K562 (cell line): ENCODE measurements around the gene HPSE2. TPM values are rescaled to one million over a fixed set of nuclear protein-coding genes. Genes with fewer than 3 reads are reported as not detected.

ENCODE experiments used
- ATAC-seq: fragments of 200-7000 bp; cut with Tn5 transposase; 3 replicates; pipeline ENCODE4 v1.9.1; 2020; ENCODE audit warnings: moderate library complexity
- BruUV-seq: library from RNA; stranded (reverse); fragments of 400-500 nt; replicated peaks from 2 replicates; lab custom pipeline; 2021; lab: Mats Ljungman, UMichigan
- CTCF ChIA-PET: fragments of 300-600 bp; formaldehyde crosslinking; extraction: SDS; loops from one replicate; lab custom pipeline; 2021; ENCODE audit warnings: low intra/inter-chr PET ratio; lab: Yijun Ruan, JAX
- POLR2A ChIA-PET: fragments of 300-600, 350-650 bp; sonication (Branson Sonifier 250); formaldehyde crosslinking; extraction: SDS; loops from one replicate; lab custom pipeline; 2021; ENCODE audit warnings: antibody characterized with exemption, inconsistent platforms; lab: Yijun Ruan, JAX
- DNase-seq, 4 experiments: peaks; one replicate each; pipeline versions ENCODE4 v3.0.0 to v3.0.0-alpha.2; 2011 to 2018; ENCODE audit warnings: low spot score in 3 of 4, mixed read lengths in 3 of 4; ENCODE audit errors: extremely low read depth in 1 of 4
- FAIRE-seq: peaks from 2 replicates; lab custom pipeline; 2011; peaks lifted over from hg19 to GRCh38; lab: Jason Lieb, UNC
- H2AFZ ChIP-seq: 2 replicates; pipeline ENCODE4 v1.6.0; 2011; ENCODE audit warnings: low read depth, low read length, control low read depth, inconsistent platforms
- H3K27ac ChIP-seq: fragments of 200-600 bp; 3 replicates; pipeline ENCODE4 v1.8.0; 2011; ENCODE audit warnings: low read depth, mild to moderate bottlenecking, control low read depth, inconsistent platforms, low read length, moderate library complexity, mixed read lengths; ENCODE audit errors: extremely low read depth
- H3K27me3 ChIP-seq, 2 experiments: fragments of 300-600 bp in 1 of 2; 2 replicates in 1 of 2; 3 replicates in 1 of 2; pipeline versions ENCODE4 v1.6.0 to v1.8.0; 2011; ENCODE audit warnings: inconsistent platforms in 2 of 2, low read length in 2 of 2, mild to moderate bottlenecking in 1 of 2, mixed read lengths in 1 of 2, moderate library complexity in 1 of 2; ENCODE audit not compliant: control insufficient read depth in 2 of 2, insufficient read depth in 2 of 2
- H3K36me3 ChIP-seq: fragments of 300-600 bp; 3 replicates; pipeline ENCODE4 v1.8.0; 2011; ENCODE audit warnings: mild to moderate bottlenecking, low read length, inconsistent platforms; ENCODE audit not compliant: control insufficient read depth, insufficient read depth
- H3K4me1 ChIP-seq, 2 experiments: fragments of 200-600 bp in 1 of 2; replicated peaks in 1 of 2; 2 replicates in 1 of 2; 3 replicates in 1 of 2; pipeline versions ENCODE4 v1.5.1 to v1.8.0; 2011; ENCODE audit warnings: inconsistent platforms in 2 of 2, low read length in 2 of 2, mild to moderate bottlenecking in 1 of 2, mixed read lengths in 1 of 2, moderate library complexity in 1 of 2; ENCODE audit not compliant: control insufficient read depth in 2 of 2, insufficient read depth in 2 of 2
- H3K4me2 ChIP-seq: 2 replicates; pipeline ENCODE4 v1.6.1; 2011; ENCODE audit warnings: low read length, control low read depth, inconsistent platforms, mixed read lengths; ENCODE audit not compliant: insufficient read depth
- H3K4me3 ChIP-seq: fragments of 200-600 bp; sonication (generic), shearing (Covaris generic); 2 replicates; pipeline ENCODE4 v1.5.1; 2016; ENCODE audit warnings: control low read depth, inconsistent platforms
- H3K79me2 ChIP-seq: fragments of 200-600 bp; 3 replicates; pipeline ENCODE4 v1.8.0; 2011; ENCODE audit warnings: low read length, inconsistent platforms; ENCODE audit not compliant: control insufficient read depth, insufficient read depth
- H3K9ac ChIP-seq, 2 experiments: 2 replicates each; pipeline versions ENCODE4 v1.6.0 to v1.6.1; 2011; ENCODE audit warnings: low read depth in 2 of 2, low read length in 2 of 2, control low read depth in 1 of 2, inconsistent platforms in 1 of 2, mild to moderate bottlenecking in 1 of 2, mixed read lengths in 1 of 2; ENCODE audit not compliant: insufficient read depth in 1 of 2
- H3K9me1 ChIP-seq: one replicate; pipeline ENCODE4 v1.6.0; 2011; ENCODE audit warnings: inconsistent platforms, mild to moderate bottlenecking, low read length, moderate library complexity; ENCODE audit not compliant: control insufficient read depth, insufficient read depth
- H3K9me3 ChIP-seq: replicated peaks from 2 replicates; pipeline ENCODE4 v1.5.1; 2011; ENCODE audit warnings: low read depth, low read length, inconsistent platforms; ENCODE audit not compliant: control insufficient read depth, insufficient read depth
- H4K20me1 ChIP-seq: replicated peaks from 2 replicates; pipeline ENCODE4 v1.6.1; 2011; ENCODE audit warnings: low read length, inconsistent platforms, mixed read lengths; ENCODE audit not compliant: control insufficient read depth, insufficient read depth
- ATF7 ChIP-seq: fragments of 450-650 bp; IDR thresholded peaks from 2 replicates; pipeline ENCODE4 v1.7.1; 2014; ENCODE audit warnings: mild to moderate bottlenecking, moderate library complexity
- BACH1 ChIP-seq: fragments of 200-800 bp; sonication (Bioruptor generic); IDR thresholded peaks from 2 replicates; pipeline ENCODE4 v1.6.1; 2016; ENCODE audit warnings: missing genetic modification characterization, missing compliant biosample characterization
- BCL6 ChIP-seq: fragments of 250-450 bp; sonication (Bioruptor Pico); IDR thresholded peaks from 2 replicates; pipeline ENCODE4 v1.4.0; 2020
- CHD4 ChIP-seq: fragments of 200-600 bp; sonication (generic); IDR thresholded peaks from 3 replicates; pipeline ENCODE4 v1.6.1; 2012; ENCODE audit warnings: low read depth, mild to moderate bottlenecking, mixed read lengths, low read length, inconsistent platforms; ENCODE audit not compliant: insufficient read depth, insufficient replicate concordance, poor library complexity, severe bottlenecking
- ETS2 ChIP-seq: IDR thresholded peaks from 2 replicates; pipeline ENCODE4 v1.6.1; 2016; ENCODE audit warnings: borderline replicate concordance, missing genetic modification characterization, mild to moderate bottlenecking, moderate library complexity, missing compliant biosample characterization; ENCODE audit not compliant: poor library complexity, severe bottlenecking
- GABPA ChIP-seq: fragments of 200-800 bp; sonication (Bioruptor generic); conservative IDR thresholded peaks from 2 replicates; pipeline ENCODE4 v1.6.1; 2016; ENCODE audit warnings: low read depth, missing genetic modification characterization, missing compliant biosample characterization
- NCOA6 ChIP-seq: fragments of 450-650 bp; IDR thresholded peaks from 2 replicates; pipeline ENCODE4 v1.6.1; 2017; ENCODE audit warnings: mild to moderate bottlenecking
- NFIC ChIP-seq: fragments of 450-650 bp; IDR thresholded peaks from 2 replicates; pipeline ENCODE4 v1.6.1; 2017; ENCODE audit warnings: mild to moderate bottlenecking, inconsistent platforms
- RNF2 ChIP-seq: sonication (generic); IDR thresholded peaks from 2 replicates; pipeline ENCODE4 v1.6.1; 2016
- TAL1 ChIP-seq: fragments of 450-650 bp; IDR thresholded peaks from 2 replicates; pipeline ENCODE4 v1.6.1; 2016; ENCODE audit warnings: mild to moderate bottlenecking
- TGIF2 ChIP-seq: sonication (generic); formaldehyde crosslinking; IDR thresholded peaks from 2 replicates; pipeline ENCODE4 v1.8.1; 2022; ENCODE audit warnings: mild to moderate bottlenecking, missing genetic modification reagents, moderate library complexity
- XRCC3 ChIP-seq: fragments of 450-650 bp; IDR thresholded peaks from 2 replicates; pipeline ENCODE4 v1.6.1; 2017; ENCODE audit warnings: mild to moderate bottlenecking, moderate library complexity
- ZBTB8A ChIP-seq: fragments of 450-650 bp; IDR thresholded peaks from 2 replicates; pipeline ENCODE4 v1.6.1; 2018; ENCODE audit warnings: mild to moderate bottlenecking, moderate library complexity; ENCODE audit not compliant: partially characterized antibody
- ZNF140 ChIP-seq: fragments of 250-450 bp; sonication (Bioruptor Pico); IDR thresholded peaks from 2 replicates; pipeline ENCODE4 v1.8.0; 2021; ENCODE audit warnings: moderate library complexity, mild to moderate bottlenecking, inconsistent platforms
- ZNF668 ChIP-seq: fragments of 250-450 bp; sonication (Bioruptor Pico); IDR thresholded peaks from 2 replicates; pipeline ENCODE4 v1.8.0; 2022; ENCODE audit warnings: mild to moderate bottlenecking, inconsistent platforms
- WGBS: fragments of 100-300 bp; shearing (Covaris generic); methylation state at CpG from one replicate; pipeline ENCODE4 v1.1.6; 2016; ENCODE audit warnings: low coverage, mixed read lengths; ENCODE audit not compliant: insufficient coverage; ENCODE audit errors: missing lambda C conversion rate; 5-methylcytosine and 5-hydroxymethylcytosine counted together
- in situ Hi-C: fragments of 300-500 bp; cut with MboI; formaldehyde crosslinking; loops from 4 replicates; pipeline ENCODE4 v1.15.0; 2018; ENCODE audit warnings: inconsistent platforms, mixed read lengths
- intact Hi-C: fragments of 100-400 bp; cut with micrococcal nuclease; formaldehyde crosslinking; loops from 2 replicates; pipeline ENCODE4 v1.14.2; 2022
- polyA plus RNA-seq, 8 experiments: library from polyadenylated mRNA; depleted of rRNA in 4 of 8; stranded (reverse) in 5 of 8; unstranded in 3 of 8; fragments of >200 nt; fragmentation: Nextera tagmentation in 2 of 8; fragmentation: Illumina TruSeq in 1 of 8; extraction: Ambion mirVana in 2 of 8; extraction: Trizol in 1 of 8; gene quantifications; 2 replicates each; pipeline versions ENCODE4 v1.2.1 to v1.2.3, GENCODE V29; 2011 to 2014; ENCODE audit warnings: inconsistent platforms in 1 of 8, missing spikeins in 1 of 8
- total RNA-seq, 7 experiments: library from RNA; depleted of rRNA in 6 of 7; stranded (reverse); fragments of >200 nt in 6 of 7; fragmentation: Illumina TruSeq in 2 of 7; extraction: Trizol in 2 of 7; gene quantifications; 2 replicates each; pipeline versions ENCODE4 v1.2.1 to v1.2.3, GENCODE V29; 2011 to 2021; ENCODE audit warnings: low replicate concordance in 1 of 7
- TF ChIP-seq, protein P1 (sequence below), 2 experiments: fragments of 200-800 bp in 1 of 2; sonication (Bioruptor generic) in 1 of 2; sonication (generic) in 1 of 2; formaldehyde crosslinking in 1 of 2; IDR thresholded peaks in 1 of 2; conservative IDR thresholded peaks in 1 of 2; 2 replicates each; pipeline versions ENCODE4 v1.5.0 to v1.6.1; 2016 to 2020; ENCODE audit warnings: missing compliant biosample characterization in 1 of 2, missing genetic modification characterization in 1 of 2, missing genetic modification reagents in 1 of 2
- TF ChIP-seq, protein P2 (sequence below): sonication (generic); formaldehyde crosslinking; IDR thresholded peaks from 2 replicates; pipeline ENCODE4 v1.9.0; 2022; ENCODE audit warnings: mild to moderate bottlenecking, missing genetic modification reagents

Gene HPSE2
- total and polyA plus RNA-seq, 9 of the 15 experiments (the other 6 are each of a cell fraction or from before 2014, with no cell fraction given), result 0.03 to 0.10 (median 0.04) TPM; not detected in 2

DNA sequence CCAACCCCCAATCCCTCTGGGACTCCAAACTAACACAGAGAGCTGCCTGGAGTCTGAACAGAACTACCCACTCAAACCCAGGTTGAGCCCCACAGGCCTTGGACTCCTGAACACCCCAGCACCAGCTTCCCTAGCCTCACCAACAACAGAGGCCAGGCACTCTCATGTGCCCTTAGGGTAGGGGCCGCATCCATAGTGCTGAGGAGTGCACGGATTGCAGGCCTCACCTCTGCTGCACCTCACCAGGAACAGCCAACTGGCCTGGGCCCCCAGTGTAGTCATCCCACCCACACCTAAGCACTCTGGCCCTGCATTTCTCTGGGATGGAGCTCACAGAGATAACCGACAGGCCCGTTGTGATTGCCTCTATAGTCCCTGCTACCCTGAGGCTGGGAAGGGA lies 194.2 kb downstream of the HPSE2 start:
- in situ Hi-C loops (loop anchor here (10.0 kb wide), 2 partner anchors 287 to 577 kb away; no protein-coding TSS in a partner anchor), intact Hi-C loops (loop anchor here (5.0 kb wide), 1 partner anchor 249 kb away; no protein-coding TSS in a partner anchor)
- Histone ChIP-seq H3K4me2 (no peak overlapping the region), H3K4me1 (peaks cover 0 to 5% of the 10 kb centered on the region in 2 experiments; a peak in 1 of 5 replicates), H3K36me3 (no peaks in the 10 kb centered on the region), H3K9me3 (no peaks in the 10 kb centered on the region), H3K4me3 (no peak overlapping the region), H3K9me1 (no peaks in the 10 kb centered on the region), H3K79me2 (no peaks in the 10 kb centered on the region), H3K9ac (no peak overlapping the region), H3K27ac (no peak overlapping the region), H2AFZ (no peak overlapping the region), H4K20me1 (no peaks in the 10 kb centered on the region), H3K27me3 (no peaks in the 10 kb centered on the region)
- TF ChIP-seq ETS2, result no peak
- no peak for TF ChIP-seq XRCC3
- no peak for TF ChIP-seq TAL1
- no peak for TF ChIP-seq BACH1 (tag)
- TF ChIP-seq BCL6, result no peak
- TF ChIP-seq ZBTB8A, result no peak
- no peak for TF ChIP-seq NCOA6
- TF ChIP-seq, protein P1, sequence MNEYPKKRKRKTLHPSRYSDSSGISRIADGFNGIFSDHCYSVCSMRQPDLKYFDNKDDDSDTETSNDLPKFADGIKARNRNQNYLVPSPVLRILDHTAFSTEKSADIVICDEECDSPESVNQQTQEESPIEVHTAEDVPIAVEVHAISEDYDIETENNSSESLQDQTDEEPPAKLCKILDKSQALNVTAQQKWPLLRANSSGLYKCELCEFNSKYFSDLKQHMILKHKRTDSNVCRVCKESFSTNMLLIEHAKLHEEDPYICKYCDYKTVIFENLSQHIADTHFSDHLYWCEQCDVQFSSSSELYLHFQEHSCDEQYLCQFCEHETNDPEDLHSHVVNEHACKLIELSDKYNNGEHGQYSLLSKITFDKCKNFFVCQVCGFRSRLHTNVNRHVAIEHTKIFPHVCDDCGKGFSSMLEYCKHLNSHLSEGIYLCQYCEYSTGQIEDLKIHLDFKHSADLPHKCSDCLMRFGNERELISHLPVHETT (CRISPR knock-in tag; conservative IDR thresholded peaks at IDR 0.05 in 1 of 2, IDR thresholded peaks at IDR 0.05 in 1 of 2), result no peak
- TF ChIP-seq, protein P2, sequence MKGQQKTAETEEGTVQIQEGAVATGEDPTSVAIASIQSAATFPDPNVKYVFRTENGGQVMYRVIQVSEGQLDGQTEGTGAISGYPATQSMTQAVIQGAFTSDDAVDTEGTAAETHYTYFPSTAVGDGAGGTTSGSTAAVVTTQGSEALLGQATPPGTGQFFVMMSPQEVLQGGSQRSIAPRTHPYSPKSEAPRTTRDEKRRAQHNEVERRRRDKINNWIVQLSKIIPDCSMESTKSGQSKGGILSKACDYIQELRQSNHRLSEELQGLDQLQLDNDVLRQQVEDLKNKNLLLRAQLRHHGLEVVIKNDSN (CRISPR knock-in tag), result no peak
- TF ChIP-seq RNF2, result no peak
- TF ChIP-seq NFIC, result no peak
- TF ChIP-seq ZNF140 (CRISPR knock-in tag), result no peak
- no peak for TF ChIP-seq CHD4
- no peak for TF ChIP-seq TGIF2
- TF ChIP-seq ZNF668 (CRISPR knock-in tag), result no peak
- TF ChIP-seq GABPA (tag), result no peak
- TF ChIP-seq ATF7, result no peak
- DNase-seq (no peak), FAIRE-seq (no peak), ATAC-seq (no peak)
- ChIA-PET CTCF (no interaction called here), POLR2A (no interaction called here)
- no TSS peak for BruUV-seq
- WGBS, result 72% methylated on average over 4 of the region's 4 CpGs
